ENCODE results near the gene ZBTB7B.

GRCh38 chr1:154958036-154958435 lies 44.6 kb upstream of the ZBTB7B start:
- no peak for TF ChIP-seq EZH2phosphoT487 (IDR thresholded peaks at IDR 0.05; ENCODE audit: insufficient read depth, low read depth)
- no peak for TF ChIP-seq EZH2 (IDR thresholded peaks at IDR 0.05; ENCODE audit: insufficient read depth, poor library complexity, severe bottlenecking)

Measured in GM23248 (cell line).